ENCODE data around the gene SPC24.

SPC24 gene

GRCh38 chr19:11155373-11156120 is at the start of gene SPC24:
Gene SPC24, minus strand, starts transcription at chr19:11155782. Its CDS starts 6 bp downstream, at chr19:11155776.
- TF ChIP-seq CTCF (IDR thresholded peaks at IDR 0.05; ENCODE audit: extremely low read depth, insufficient read depth, missing control alignments) = no peak
- in situ Hi-C loops (cut with MboI; ENCODE audit: low pct_unique_long_range_greater_than_20kb, low sequenced_read_pairs, unreplicated experiment) = no loop called here
- peak; percentile 100 for DNase-seq (ENCODE audit: low spot score)

GRCh38 chr19:11204943-11205349 is 49.4 kb upstream of the SPC24 start:
- in situ Hi-C loops (cut with MboI; ENCODE audit: low pct_unique_long_range_greater_than_20kb, low sequenced_read_pairs, unreplicated experiment) = no loop called here
- DNase-seq (ENCODE audit: low spot score) = peak; percentile 51

GRCh38 chr19:11204076-11204602 is 48.6 kb upstream of the SPC24 start:
- DNase-seq (ENCODE audit: low spot score) = no peak
- TF ChIP-seq CTCF (IDR thresholded peaks at IDR 0.05; ENCODE audit: extremely low read depth, insufficient read depth, missing control alignments) = no peak
- in situ Hi-C loops (cut with MboI; ENCODE audit: low pct_unique_long_range_greater_than_20kb, low sequenced_read_pairs, unreplicated experiment) = no loop called here

More at GRCh38 chr19:11204943-11205349, 49.4 kb upstream of the SPC24 start:
- no peak for TF ChIP-seq CTCF (IDR thresholded peaks at IDR 0.05; ENCODE audit: extremely low read depth, insufficient read depth, missing control alignments)

GRCh38 chr19:11203194-11204075 is 47.9 kb upstream of the SPC24 start:
- in situ Hi-C loops (cut with MboI; ENCODE audit: low pct_unique_long_range_greater_than_20kb, low sequenced_read_pairs, unreplicated experiment) = no loop called here
- peak; percentile 84 for DNase-seq (ENCODE audit: low spot score)

GRCh38 chr19:11202488-11203193 is 47.1 kb upstream of the SPC24 start:
- in situ Hi-C loops (cut with MboI; ENCODE audit: low pct_unique_long_range_greater_than_20kb, low sequenced_read_pairs, unreplicated experiment) = no loop called here
- TF ChIP-seq CTCF (IDR thresholded peaks at IDR 0.05; ENCODE audit: extremely low read depth, insufficient read depth, missing control alignments) = no peak
- no peak for DNase-seq (ENCODE audit: low spot score)

More at GRCh38 chr19:11203194-11204075, 47.9 kb upstream of the SPC24 start:
- peak; percentile 89 for TF ChIP-seq CTCF (IDR thresholded peaks at IDR 0.05; ENCODE audit: extremely low read depth, insufficient read depth, missing control alignments)

- no peak for DNase-seq (ENCODE audit: low spot score)
- in situ Hi-C loops (cut with MboI; ENCODE audit: low pct_unique_long_range_greater_than_20kb, low sequenced_read_pairs, unreplicated experiment) = no loop called here
- TF ChIP-seq CTCF (IDR thresholded peaks at IDR 0.05; ENCODE audit: extremely low read depth, insufficient read depth, missing control alignments) = no peak
Measured at GRCh38 chr19:11201791-11202190, 46.2 kb upstream of the SPC24 start.
